Measurements from ENCODE around the gene RAPGEF6. TPM values are rescaled to one million over a fixed set of nuclear protein-coding genes. Genes with fewer than 3 reads are reported as not detected.
"Not testable (repeated sequence)": the region's sequence is repeated elsewhere in the genome, so short reads cannot be mapped to it uniquely, and the experiment has no call there.

Gene RAPGEF6
- polyA plus RNA-seq, 4 donors, result 12.4 to 17.8 (median 16.2) TPM

- no peak for DNase-seq (ENCODE audit: low read depth in 4 of 4, low spot score in 3 of 4)
Observed at GRCh38 chr5:131392466-131393095, 242.4 kb downstream of the RAPGEF6 start.

GRCh38 chr5:131389869-131390265 lies 245.2 kb downstream of the RAPGEF6 start:
- no peak for DNase-seq (ENCODE audit: low read depth in 4 of 4, low spot score in 3 of 4)

GRCh38 chr5:131389096-131389868 lies 245.7 kb downstream of the RAPGEF6 start:
- no peak for DNase-seq (ENCODE audit: low read depth in 4 of 4, low spot score in 3 of 4)

- DNase-seq (ENCODE audit: low read depth in 4 of 4, low spot score in 3 of 4), result no peak
Observed at GRCh38 chr5:131387255-131387654, 247.8 kb downstream of the RAPGEF6 start.

- peak; percentile 56 to 73 (median 61) for DNase-seq (ENCODE audit: low read depth in 4 of 4, low spot score in 3 of 4)
Observed at GRCh38 chr5:131386779-131387178, 248.2 kb downstream of the RAPGEF6 start.

GRCh38 chr5:131386124-131386523 lies 248.9 kb downstream of the RAPGEF6 start:
- no peak for DNase-seq (ENCODE audit: low read depth in 4 of 4, low spot score in 3 of 4)

GRCh38 chr5:131384616-131385214 lies 250.3 kb downstream of the RAPGEF6 start:
- DNase-seq (ENCODE audit: low read depth in 4 of 4, low spot score in 3 of 4), result no peak

- no peak for DNase-seq (ENCODE audit: low read depth in 4 of 4, low spot score in 3 of 4)
Observed at GRCh38 chr5:131384173-131384572, 250.9 kb downstream of the RAPGEF6 start.

- DNase-seq (ENCODE audit: low read depth in 4 of 4, low spot score in 3 of 4), result no peak
Observed at GRCh38 chr5:131382407-131383395, 252.3 kb downstream of the RAPGEF6 start.

GRCh38 chr5:131381777-131382176 lies 253.3 kb downstream of the RAPGEF6 start:
- DNase-seq (ENCODE audit: low read depth in 4 of 4, low spot score in 3 of 4), result no peak

GRCh38 chr5:131381021-131381420 lies 254.0 kb downstream of the RAPGEF6 start:
- no peak for DNase-seq (ENCODE audit: low read depth in 4 of 4, low spot score in 3 of 4)

GRCh38 chr5:131380238-131380637 lies 254.8 kb downstream of the RAPGEF6 start:
- DNase-seq (ENCODE audit: low read depth in 4 of 4, low spot score in 3 of 4), result not testable (repeated sequence)

GRCh38 chr5:131379723-131380122 lies 255.3 kb downstream of the RAPGEF6 start:
- no peak for DNase-seq (ENCODE audit: low read depth in 4 of 4, low spot score in 3 of 4)

GRCh38 chr5:131378721-131379541 lies 256.1 kb downstream of the RAPGEF6 start:
- DNase-seq (ENCODE audit: low read depth in 4 of 4, low spot score in 3 of 4), result no peak

GRCh38 chr5:131377785-131378325 lies 257.2 kb downstream of the RAPGEF6 start:
- no peak for DNase-seq (ENCODE audit: low read depth in 4 of 4, low spot score in 3 of 4)

- DNase-seq (ENCODE audit: low read depth in 4 of 4, low spot score in 3 of 4), result no peak
Observed at GRCh38 chr5:131377346-131377745, 257.7 kb downstream of the RAPGEF6 start.

GRCh38 chr5:131375351-131375750 lies 259.7 kb downstream of the RAPGEF6 start:
- DNase-seq (ENCODE audit: low read depth in 4 of 4, low spot score in 3 of 4), result no peak
